GM19193 (cell line): Measurements from ENCODE around the gene GLUD2.

Experiments
- POLR2A ChIP-seq: IDR thresholded peaks from 4 replicates; pipeline ENCODE4 v1.6.1; 2011; ENCODE audit not compliant: insufficient read depth, insufficient read length; ENCODE audit errors: extremely low read depth

Gene GLUD2

GRCh38 chrX:121084903-121085611 is 37.6 kb downstream of the GLUD2 start:
- TF ChIP-seq POLR2A, result no peak

GRCh38 chrX:121085612-121086010 is 38.2 kb downstream of the GLUD2 start:
- TF ChIP-seq POLR2A, result no peak

- no peak for TF ChIP-seq POLR2A
Observed at GRCh38 chrX:121093011-121093410, 45.6 kb downstream of the GLUD2 start.
